ENCODE measurements around the gene UGT1A5. TPM values are rescaled to one million over a fixed set of nuclear protein-coding genes. Genes with fewer than 3 reads are reported as not detected.

Gene UGT1A5
- total and polyA plus RNA-seq, 2 of the 4 experiments (the other 2 are of a cell fraction): not detected

DNA sequence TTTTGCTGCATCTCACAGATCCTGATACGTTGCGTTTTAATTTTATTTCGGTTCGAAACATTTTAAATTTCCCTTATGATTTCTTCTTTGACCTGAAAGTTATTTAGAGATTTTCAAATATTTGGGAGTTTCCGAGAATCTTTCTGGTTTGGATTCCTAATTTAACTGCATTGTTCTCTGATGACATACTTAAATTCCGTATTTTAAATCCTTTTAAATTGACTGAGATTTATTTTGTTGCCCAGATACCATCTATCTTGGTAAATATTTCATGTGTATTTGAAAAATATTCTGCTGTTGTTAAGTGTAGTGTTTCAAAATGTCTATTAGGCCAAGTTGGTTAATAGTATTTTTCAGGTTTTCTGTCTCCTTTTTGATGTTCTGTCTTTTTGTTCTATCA, 103.2 kb downstream of the UGT1A5 start:
- ChIA-PET POLR2A (ENCODE audit: unreplicated experiment) (no interaction called here), CTCF (no interaction called here)
- dilution Hi-C loops (cut with HindIII; ENCODE audit: low sequenced_read_pairs, unreplicated experiment) (no loop called here), in situ Hi-C loops (cut with MboI; ENCODE audit: low sequenced_read_pairs) (no loop called here), intact Hi-C loops (cut with micrococcal nuclease) (no loop called here)
- Histone ChIP-seq H2BK120ac (ENCODE audit: low read depth, low read length) (no peak overlapping the region), H2BK15ac (ENCODE audit: low read depth, low read length) (no peak overlapping the region), H3K14ac (replicated peaks; ENCODE audit: low read depth, low read length) (no peak overlapping the region), H3K4ac (ENCODE audit: low read depth, low read length) (no peak overlapping the region), H3K9ac (ENCODE audit: low read depth, low read length) (no peak overlapping the region), H2AK9ac (replicated peaks; ENCODE audit: low read depth, low read length, poor library complexity) (no peak overlapping the region), H3K9me3 (ENCODE audit: control insufficient read depth, insufficient read depth, low read length) (no peaks in the 10 kb centered on the region), H3K27ac (ENCODE audit: insufficient read depth, low read length) (no peak overlapping the region), H3K36me3 (ENCODE audit: control insufficient read depth, insufficient read depth, low read length) (no peaks in the 10 kb centered on the region), H4K20me1 (ENCODE audit: insufficient read depth, low read length) (no peaks in the 10 kb centered on the region), H2AK5ac (ENCODE audit: low read depth, low read length) (no peak overlapping the region), H4K5ac (ENCODE audit: low read depth, low read length) (no peak overlapping the region), H4K8ac (ENCODE audit: low read depth in 2 of 2, low read length in 2 of 2) (no peak overlapping the region), H2BK5ac (ENCODE audit: low read depth, low read length, poor library complexity, severe bottlenecking) (no peak overlapping the region), H3K9me1 (ENCODE audit: insufficient read depth, low read length) (no peaks in the 10 kb centered on the region), H4K91ac (ENCODE audit: insufficient read depth, low read depth, low read length) (no peak overlapping the region), H3K79me1 (ENCODE audit: low read depth in 1 of 2, low read length in 2 of 2) (no peaks in the 10 kb centered on the region), H3K4me2 (ENCODE audit: low read depth, low read length) (no peak overlapping the region), H3K56ac (ENCODE audit: extremely low read depth, insufficient read depth, low read length) (no peak overlapping the region), H3K4me1 (ENCODE audit: control insufficient read depth, insufficient read depth, low read length) (no peaks in the 10 kb centered on the region), H3K4me3 (ENCODE audit: insufficient read depth, low read depth, low read length) (no peak overlapping the region), H3K23ac (ENCODE audit: low read depth, low read length) (no peak overlapping the region), H2BK20ac (ENCODE audit: low read depth, low read length) (no peak overlapping the region), H2AFZ (replicated peaks; ENCODE audit: low read length, poor library complexity) (no peak overlapping the region), H3K27me3 (ENCODE audit: control insufficient read depth, insufficient read depth, low read length) (peaks cover 5% of the 10 kb centered on the region; the same call in 1 of the 2 replicates), H3K18ac (ENCODE audit: low read depth, low read length) (no peak overlapping the region)
- no peak for ATAC-seq (ENCODE audit: low read depth)
- BruUV-seq (replicated peaks): no TSS peak
- DNase-seq: no peak
- TF ChIP-seq MAZ (IDR thresholded peaks at IDR 0.05; ENCODE audit: borderline replicate concordance, low read depth, low read length) (no peak), SMC3 (IDR thresholded peaks at IDR 0.05; ENCODE audit: low read depth, low read length) (no peak), CEBPB (IDR thresholded peaks at IDR 0.05; ENCODE audit: low read depth, low read length) (no peak), RCOR1 (IDR thresholded peaks at IDR 0.05; ENCODE audit: insufficient replicate concordance, low read length) (no peak), MAFK (IDR thresholded peaks at IDR 0.05; ENCODE audit: low read depth, low read length) (no peak), POLR2A (IDR thresholded peaks at IDR 0.05; ENCODE audit: low read depth, low read length) (no peak), NFE2L2 (IDR thresholded peaks at IDR 0.05; ENCODE audit: low read depth, low read length) (no peak)
- TF ChIP-seq, protein P1, sequence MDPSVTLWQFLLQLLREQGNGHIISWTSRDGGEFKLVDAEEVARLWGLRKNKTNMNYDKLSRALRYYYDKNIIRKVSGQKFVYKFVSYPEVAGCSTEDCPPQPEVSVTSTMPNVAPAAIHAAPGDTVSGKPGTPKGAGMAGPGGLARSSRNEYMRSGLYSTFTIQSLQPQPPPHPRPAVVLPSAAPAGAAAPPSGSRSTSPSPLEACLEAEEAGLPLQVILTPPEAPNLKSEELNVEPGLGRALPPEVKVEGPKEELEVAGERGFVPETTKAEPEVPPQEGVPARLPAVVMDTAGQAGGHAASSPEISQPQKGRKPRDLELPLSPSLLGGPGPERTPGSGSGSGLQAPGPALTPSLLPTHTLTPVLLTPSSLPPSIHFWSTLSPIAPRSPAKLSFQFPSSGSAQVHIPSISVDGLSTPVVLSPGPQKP (IDR thresholded peaks at IDR 0.05; ENCODE audit: borderline replicate concordance, low read depth, low read length): no peak
- TF ChIP-seq, protein P2, sequence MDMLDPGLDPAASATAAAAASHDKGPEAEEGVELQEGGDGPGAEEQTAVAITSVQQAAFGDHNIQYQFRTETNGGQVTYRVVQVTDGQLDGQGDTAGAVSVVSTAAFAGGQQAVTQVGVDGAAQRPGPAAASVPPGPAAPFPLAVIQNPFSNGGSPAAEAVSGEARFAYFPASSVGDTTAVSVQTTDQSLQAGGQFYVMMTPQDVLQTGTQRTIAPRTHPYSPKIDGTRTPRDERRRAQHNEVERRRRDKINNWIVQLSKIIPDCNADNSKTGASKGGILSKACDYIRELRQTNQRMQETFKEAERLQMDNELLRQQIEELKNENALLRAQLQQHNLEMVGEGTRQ (IDR thresholded peaks at IDR 0.05; ENCODE audit: low read depth, low read length): no peak
- WGBS, 2 experiments (ENCODE audit: extremely low coverage in 2 of 2, insufficient read length in 1 of 2): no CpG with 5 or more reads among the region's 6 CpGs
